ENCODE measurements around the gene FAM221B.

DNA sequence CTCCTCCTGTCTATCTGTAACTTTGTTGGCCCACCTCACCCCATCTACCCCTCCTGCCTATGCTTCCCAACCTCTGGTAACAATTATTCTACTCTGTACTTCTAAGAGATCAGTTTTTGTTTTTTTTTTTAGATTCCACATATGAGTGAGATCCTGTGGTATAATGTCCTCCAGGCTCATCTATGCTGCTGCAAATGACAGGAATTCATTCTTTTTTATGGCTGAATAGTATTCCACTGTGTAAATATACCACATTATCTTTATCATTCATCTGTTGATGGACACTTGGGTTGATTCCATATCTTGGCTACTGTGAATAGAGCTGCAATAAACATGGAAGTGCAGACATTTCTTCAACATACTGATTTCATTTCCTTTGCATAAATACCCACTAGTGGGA lies 45.1 kb downstream of the FAM221B start:
- TF ChIP-seq POLR2AphosphoS5 (IDR thresholded peaks at IDR 0.05; ENCODE audit: low read depth) (no peak), JUNB (IDR thresholded peaks at IDR 0.05; ENCODE audit: unreplicated experiment) (no peak), EZH2 (IDR thresholded peaks at IDR 0.05; ENCODE audit: low read depth, unreplicated experiment) (no peak), ZNF114 (CRISPR knock-in tag; IDR thresholded peaks at IDR 0.05) (no peak)
- TF ChIP-seq, protein P1, sequence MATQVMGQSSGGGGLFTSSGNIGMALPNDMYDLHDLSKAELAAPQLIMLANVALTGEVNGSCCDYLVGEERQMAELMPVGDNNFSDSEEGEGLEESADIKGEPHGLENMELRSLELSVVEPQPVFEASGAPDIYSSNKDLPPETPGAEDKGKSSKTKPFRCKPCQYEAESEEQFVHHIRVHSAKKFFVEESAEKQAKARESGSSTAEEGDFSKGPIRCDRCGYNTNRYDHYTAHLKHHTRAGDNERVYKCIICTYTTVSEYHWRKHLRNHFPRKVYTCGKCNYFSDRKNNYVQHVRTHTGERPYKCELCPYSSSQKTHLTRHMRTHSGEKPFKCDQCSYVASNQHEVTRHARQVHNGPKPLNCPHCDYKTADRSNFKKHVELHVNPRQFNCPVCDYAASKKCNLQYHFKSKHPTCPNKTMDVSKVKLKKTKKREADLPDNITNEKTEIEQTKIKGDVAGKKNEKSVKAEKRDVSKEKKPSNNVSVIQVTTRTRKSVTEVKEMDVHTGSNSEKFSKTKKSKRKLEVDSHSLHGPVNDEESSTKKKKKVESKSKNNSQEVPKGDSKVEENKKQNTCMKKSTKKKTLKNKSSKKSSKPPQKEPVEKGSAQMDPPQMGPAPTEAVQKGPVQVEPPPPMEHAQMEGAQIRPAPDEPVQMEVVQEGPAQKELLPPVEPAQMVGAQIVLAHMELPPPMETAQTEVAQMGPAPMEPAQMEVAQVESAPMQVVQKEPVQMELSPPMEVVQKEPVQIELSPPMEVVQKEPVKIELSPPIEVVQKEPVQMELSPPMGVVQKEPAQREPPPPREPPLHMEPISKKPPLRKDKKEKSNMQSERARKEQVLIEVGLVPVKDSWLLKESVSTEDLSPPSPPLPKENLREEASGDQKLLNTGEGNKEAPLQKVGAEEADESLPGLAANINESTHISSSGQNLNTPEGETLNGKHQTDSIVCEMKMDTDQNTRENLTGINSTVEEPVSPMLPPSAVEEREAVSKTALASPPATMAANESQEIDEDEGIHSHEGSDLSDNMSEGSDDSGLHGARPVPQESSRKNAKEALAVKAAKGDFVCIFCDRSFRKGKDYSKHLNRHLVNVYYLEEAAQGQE (IDR thresholded peaks at IDR 0.05; ENCODE audit: unreplicated experiment): no peak
- TF ChIP-seq, protein P2, sequence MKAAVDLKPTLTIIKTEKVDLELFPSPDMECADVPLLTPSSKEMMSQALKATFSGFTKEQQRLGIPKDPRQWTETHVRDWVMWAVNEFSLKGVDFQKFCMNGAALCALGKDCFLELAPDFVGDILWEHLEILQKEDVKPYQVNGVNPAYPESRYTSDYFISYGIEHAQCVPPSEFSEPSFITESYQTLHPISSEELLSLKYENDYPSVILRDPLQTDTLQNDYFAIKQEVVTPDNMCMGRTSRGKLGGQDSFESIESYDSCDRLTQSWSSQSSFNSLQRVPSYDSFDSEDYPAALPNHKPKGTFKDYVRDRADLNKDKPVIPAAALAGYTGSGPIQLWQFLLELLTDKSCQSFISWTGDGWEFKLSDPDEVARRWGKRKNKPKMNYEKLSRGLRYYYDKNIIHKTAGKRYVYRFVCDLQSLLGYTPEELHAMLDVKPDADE (IDR thresholded peaks at IDR 0.05): no peak
- TF ChIP-seq, protein P3, sequence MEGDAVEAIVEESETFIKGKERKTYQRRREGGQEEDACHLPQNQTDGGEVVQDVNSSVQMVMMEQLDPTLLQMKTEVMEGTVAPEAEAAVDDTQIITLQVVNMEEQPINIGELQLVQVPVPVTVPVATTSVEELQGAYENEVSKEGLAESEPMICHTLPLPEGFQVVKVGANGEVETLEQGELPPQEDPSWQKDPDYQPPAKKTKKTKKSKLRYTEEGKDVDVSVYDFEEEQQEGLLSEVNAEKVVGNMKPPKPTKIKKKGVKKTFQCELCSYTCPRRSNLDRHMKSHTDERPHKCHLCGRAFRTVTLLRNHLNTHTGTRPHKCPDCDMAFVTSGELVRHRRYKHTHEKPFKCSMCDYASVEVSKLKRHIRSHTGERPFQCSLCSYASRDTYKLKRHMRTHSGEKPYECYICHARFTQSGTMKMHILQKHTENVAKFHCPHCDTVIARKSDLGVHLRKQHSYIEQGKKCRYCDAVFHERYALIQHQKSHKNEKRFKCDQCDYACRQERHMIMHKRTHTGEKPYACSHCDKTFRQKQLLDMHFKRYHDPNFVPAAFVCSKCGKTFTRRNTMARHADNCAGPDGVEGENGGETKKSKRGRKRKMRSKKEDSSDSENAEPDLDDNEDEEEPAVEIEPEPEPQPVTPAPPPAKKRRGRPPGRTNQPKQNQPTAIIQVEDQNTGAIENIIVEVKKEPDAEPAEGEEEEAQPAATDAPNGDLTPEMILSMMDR (conservative IDR thresholded peaks at IDR 0.05; ENCODE audit: low read depth in 2 of 2): no peak

All from GM23338 (cell line).